HL-60/S4 treated with phorbol 12-myristate 13-acetate at 8.2 ng/mL for 4 days and 3 days (cell line): ENCODE results near the gene RBM14.
"Not testable (repeated sequence)": the region's sequence is repeated elsewhere in the genome, so short reads cannot be mapped to it uniquely, and the experiment has no call there.

ENCODE experiments used
- in situ Hi-C: fragments of 300-500 bp; cut with MboI; formaldehyde crosslinking; loops from 2 replicates; pipeline ENCODE4 v1.15.0; 2022; ENCODE audit warnings: low sequenced_read_pairs

Gene RBM14

GRCh38 chr11:66632952-66633351 is 16.5 kb downstream of the RBM14 start:
- in situ Hi-C loops, result no loop called here

DNA sequence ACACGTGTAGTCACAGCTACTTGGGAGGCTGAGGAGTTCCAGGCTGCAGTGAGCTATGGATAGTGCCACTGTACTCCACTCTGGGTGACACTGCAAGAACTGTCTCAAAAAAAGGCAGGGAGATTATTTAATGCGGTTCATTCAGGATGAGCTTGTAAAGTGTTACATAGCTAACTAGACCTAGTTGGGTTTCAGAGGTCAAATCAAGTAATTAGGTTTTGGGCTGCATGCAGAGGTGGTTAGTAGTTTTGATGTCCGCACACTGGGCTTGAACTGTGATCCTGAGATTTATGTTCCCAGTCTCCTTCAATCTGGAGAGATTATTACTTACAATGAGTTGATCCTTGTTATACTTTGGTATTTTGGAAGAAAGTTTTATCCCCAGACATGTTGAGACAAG is 20.0 kb downstream of the RBM14 start:
- in situ Hi-C loops, result no loop called here

GRCh38 chr11:66637557-66638176 is 21.2 kb downstream of the RBM14 start:
- in situ Hi-C loops, result no loop called here

DNA sequence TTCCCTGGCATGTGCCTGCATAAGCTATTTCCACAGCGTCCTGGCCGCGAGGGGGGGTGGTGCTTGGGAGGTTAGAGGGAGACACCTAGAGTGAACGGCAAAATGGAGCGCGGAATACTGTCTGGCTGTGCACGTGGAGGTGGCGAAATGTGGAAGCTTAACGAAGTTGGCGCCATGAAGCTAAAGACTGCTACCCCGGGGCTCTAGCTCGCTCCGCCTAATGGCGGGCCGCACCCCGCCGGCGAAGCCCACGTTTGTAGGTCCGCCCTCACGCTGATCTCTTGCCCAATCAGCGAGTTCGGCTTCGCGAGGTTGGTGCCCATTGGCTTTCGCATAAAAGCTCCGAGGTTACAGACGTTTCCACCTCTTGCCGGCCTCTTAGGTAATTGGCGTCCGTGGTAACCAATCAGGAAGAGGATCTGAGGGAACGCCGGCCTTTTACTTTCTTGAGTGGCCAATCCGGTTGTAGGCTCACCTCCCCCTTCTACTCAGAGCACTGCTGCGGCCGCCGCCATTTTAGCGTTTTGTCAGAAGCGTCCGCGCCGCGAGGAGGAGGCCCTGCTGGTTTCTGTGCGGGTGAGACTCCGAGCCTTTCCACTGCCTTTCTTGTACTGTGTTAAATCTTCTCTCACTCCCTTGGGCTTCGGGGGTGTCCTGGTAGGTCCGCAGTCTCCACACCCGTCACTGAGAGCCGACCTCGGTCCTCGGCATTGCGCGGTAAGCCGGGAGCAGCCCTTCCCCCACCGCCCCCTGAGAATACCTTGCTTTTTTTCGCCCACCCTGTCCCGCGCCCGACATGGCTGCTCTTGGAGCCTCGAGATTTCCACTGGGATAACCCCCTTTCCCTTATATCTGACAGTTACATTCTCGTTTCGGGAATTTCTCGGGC is 22.0 kb downstream of the RBM14 start, which contains the start of gene RBM4:
Gene RBM4 (plus strand): TSS at position 527 of the 889 bp plus-strand sequence. CDS start 1,009 bp downstream, outside the sequence.
- in situ Hi-C loops, result no loop called here

DNA sequence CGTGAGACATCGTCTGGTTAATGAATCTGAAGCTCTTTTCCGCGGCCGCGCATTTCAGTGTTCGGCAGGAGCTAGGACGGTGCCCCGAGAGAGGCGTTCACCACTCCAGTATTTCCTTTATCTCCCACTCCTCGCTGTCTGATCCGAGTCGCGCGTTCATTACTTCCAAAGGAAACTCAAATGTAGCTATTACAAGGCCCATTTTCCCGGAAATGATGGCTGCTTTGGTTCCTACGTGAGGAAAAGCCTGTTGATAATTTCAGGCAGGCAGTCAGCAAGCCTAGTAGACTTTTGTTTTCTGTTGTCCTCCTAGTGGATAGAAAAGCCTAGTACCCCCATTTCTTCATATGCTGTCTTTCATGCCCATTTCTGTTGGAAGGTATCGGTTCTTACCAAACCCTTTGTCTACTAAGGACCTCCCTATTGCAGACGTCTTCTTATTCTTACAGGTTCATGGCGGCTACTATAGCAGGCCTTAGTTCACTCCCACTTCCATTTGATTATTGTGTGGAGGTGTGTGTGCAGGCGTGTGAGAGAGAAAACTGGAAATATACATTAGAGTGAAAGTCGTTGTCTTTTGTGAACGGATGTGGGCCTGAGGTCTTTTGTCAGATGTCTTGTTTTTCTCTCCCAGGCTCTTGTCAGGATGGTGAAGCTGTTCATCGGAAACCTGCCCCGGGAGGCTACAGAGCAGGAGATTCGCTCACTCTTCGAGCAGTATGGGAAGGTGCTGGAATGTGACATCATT is 22.8 kb downstream of the RBM14 start:
- in situ Hi-C loops, result no loop called here

- in situ Hi-C loops, result not testable (repeated sequence)
Measured at GRCh38 chr11:66639814-66640340, 23.4 kb downstream of the RBM14 start.

GRCh38 chr11:66641834-66642233 is 25.4 kb downstream of the RBM14 start:
- in situ Hi-C loops, result no loop called here

GRCh38 chr11:66643745-66644437 is 27.5 kb downstream of the RBM14 start:
- in situ Hi-C loops, result no loop called here

DNA sequence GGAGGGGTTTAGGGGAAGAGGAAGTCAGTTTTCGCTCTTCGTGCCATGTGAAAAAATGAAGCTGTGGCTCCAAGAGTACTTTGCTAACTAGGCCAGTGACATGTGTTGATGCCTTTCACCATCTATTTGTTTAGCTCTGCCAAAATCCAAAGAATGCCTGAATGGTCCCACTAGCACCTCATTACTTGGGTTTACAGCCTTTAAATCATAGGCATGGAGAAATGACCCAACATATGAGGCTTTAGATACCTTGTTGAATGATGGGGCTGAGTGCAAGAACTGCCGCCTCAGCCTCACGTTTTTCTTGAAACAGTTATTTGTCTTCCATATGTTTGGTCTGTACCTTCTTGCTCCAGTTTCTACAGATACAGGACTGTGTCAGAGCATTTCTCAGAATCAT is 30.4 kb downstream of the RBM14 start:
- in situ Hi-C loops, result no loop called here

DNA sequence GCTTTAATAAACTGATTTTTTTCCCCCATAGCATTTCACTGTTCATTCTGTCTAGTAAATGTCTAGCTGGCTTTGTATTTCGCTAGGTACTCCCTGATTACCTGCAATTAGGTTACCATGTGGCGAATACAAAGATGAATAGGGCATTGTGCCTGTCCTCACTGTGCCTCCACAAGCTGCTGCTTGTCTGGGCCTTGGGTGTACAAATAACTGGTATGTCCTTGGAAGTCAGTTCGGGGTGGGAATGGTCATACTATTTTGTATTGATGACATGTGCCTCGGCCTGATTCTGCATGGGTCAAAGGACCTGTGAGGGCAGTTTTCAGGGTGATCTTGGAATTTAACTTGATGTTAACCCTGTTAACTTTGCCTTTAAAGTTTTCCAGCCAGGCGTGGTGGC is 33.5 kb downstream of the RBM14 start:
- in situ Hi-C loops, result no loop called here

GRCh38 chr11:66651016-66651415 is 34.6 kb downstream of the RBM14 start:
- in situ Hi-C loops, result no loop called here

- in situ Hi-C loops, result no loop called here
Measured at GRCh38 chr11:66652651-66653050, 36.2 kb downstream of the RBM14 start.

DNA sequence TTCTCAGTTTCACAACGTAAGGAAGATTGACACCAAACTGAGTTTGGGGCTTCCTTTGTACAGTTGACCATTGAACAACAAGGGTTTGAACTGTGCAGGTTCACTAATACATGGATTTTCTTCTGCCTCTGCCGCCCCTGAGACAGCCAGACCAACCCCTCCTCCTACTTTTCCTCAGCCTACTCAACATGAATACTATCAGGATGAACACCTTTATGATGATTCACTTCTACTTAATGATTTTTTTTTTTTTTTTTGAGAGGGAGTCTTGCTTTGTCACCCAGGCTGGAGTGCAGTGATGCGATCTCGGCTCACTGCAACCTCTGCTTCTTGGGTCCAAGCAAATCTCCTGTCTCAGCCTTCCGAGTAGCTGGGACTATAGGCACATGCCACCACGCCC is 36.7 kb downstream of the RBM14 start:
- in situ Hi-C loops, result no loop called here

- in situ Hi-C loops, result no loop called here
Measured at GRCh38 chr11:66659763-66660162, 43.3 kb downstream of the RBM14 start.

DNA sequence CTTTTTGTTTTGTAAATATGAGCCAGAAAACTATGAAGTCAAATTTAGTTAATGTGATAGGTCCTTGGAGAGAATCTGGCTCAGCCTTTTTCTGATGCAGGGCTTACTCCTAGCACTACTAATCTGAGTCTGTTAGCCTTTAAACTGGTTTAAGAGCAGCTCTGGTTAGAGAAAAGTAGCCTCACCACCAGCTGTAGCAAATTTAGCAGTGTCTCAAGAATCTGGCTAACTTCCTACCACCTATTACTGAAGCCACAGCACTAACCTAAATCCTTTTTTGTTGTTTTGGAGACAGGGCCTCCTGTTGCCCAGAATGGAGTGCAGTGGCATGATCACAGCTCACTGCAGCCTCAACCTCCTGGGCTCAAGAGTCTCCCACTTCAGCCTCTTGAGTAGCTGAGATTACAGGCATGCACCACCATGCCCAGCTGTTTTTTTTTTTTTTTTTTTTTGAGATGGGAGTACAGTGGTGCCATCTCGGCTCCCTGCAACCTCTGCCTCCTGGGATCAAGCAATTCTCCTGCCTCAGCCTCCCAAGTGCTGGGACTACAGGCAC is 47.4 kb downstream of the RBM14 start:
- in situ Hi-C loops, result no loop called here

GRCh38 chr11:66665369-66665768 is 48.9 kb downstream of the RBM14 start:
- in situ Hi-C loops, result no loop called here

DNA sequence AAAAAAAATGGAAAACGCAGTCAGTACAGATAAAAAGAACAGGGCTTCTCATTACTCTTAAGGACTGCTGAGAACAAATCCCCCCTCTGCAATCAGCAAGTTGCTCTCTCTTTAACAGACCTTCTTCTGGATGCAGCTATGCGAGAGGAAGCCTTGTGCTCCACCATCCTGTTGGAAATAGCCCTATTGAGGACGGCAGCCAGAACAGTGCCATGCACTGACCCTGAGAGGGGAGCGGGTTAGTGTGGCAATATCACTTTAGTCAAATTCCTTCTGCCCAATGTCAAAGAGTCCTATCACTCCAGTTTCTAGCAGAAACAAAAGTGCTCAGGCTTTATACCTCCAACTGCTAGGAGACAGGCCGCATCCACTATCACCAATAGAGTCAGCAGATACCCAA is 54.4 kb downstream of the RBM14 start:
- in situ Hi-C loops, result no loop called here

DNA sequence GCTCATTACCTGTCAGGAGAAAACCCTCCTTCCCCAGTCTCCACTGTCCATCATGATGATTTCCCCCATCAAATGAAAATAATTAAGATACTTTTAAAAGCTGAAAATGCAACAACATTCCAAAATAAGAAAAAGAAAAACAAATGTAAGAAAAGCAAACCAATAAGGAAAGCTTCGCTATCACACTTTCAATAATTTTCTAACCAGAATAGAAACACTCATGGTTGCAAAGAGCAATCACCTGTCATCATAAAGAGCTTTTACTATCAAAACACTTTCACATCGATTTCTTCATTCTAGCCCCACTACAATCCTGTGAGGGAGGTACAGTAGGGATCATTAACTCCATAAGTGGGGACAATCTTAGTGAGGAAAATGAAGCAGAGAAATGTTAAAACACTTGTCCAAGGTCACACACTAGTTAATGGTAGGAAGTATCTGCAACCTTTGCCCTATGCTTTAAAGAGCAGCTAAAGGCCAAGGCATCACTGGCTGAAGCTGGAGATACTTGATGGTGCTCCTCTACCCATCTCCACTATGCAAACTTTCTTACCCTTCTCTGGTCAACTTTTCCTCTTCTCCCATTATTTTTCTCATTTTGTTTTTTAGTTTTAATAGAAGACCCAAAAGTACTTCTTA is 58.7 kb downstream of the RBM14 start:
- in situ Hi-C loops, result no loop called here

- in situ Hi-C loops, result no loop called here
Measured at GRCh38 chr11:66676282-66676919, 60.0 kb downstream of the RBM14 start.
